ENCODE measurements around the gene TSHZ2. TPM values are rescaled to one million over a fixed set of nuclear protein-coding genes. Genes with fewer than 3 reads are reported as not detected.

The TSHZ2 gene
- total RNA-seq, 1 experiment from 2014 or later, result 0.07 TPM

- no peaks in the 10 kb centered on the region for H3K36me3 ChIP-seq (ENCODE audit: control insufficient read depth in 1 of 2, insufficient read depth in 2 of 2, low read length in 2 of 2)
- ATAC-seq (no peak), DNase-seq (ENCODE audit: low read depth, low spot score) (no peak)
- H3K4me2 ChIP-seq (ENCODE audit: low read length), result no peak overlapping the region
- no TSS peak for BruUV-seq (replicated peaks)
- H4K20me1 ChIP-seq (ENCODE audit: insufficient read depth), result no peaks in the 10 kb centered on the region
- H3K9ac ChIP-seq (ENCODE audit: low read length), result no peak overlapping the region
- no peaks in the 10 kb centered on the region for H3K9me3 ChIP-seq (ENCODE audit: control insufficient read depth in 1 of 2, insufficient read depth in 1 of 2, low read depth in 1 of 2, low read length in 2 of 2)
- H3K4me1 ChIP-seq (ENCODE audit: control insufficient read depth in 1 of 2, insufficient read depth in 2 of 2, low read length in 2 of 2), result peaks cover 0 to 3% of the 10 kb centered on the region in 2 experiments; a peak in 1 of 4 replicates
- peaks cover 9% of the 10 kb centered on the region; the same call in 1 of the 2 replicates for H3K27me3 ChIP-seq (ENCODE audit: insufficient read depth, low read length)
- no peaks in the 10 kb centered on the region for H3K9me2 ChIP-seq (ENCODE audit: insufficient read depth)
- intact Hi-C loops (cut with micrococcal nuclease), result no loop called here
- TF ChIP-seq REST (IDR thresholded peaks at IDR 0.05; ENCODE audit: low read depth), result no peak
- TF ChIP-seq CTCF (IDR thresholded peaks at IDR 0.05 in 2 of 3, conservative IDR thresholded peaks at IDR 0.05 in 1 of 3; ENCODE audit: borderline replicate concordance in 1 of 3, insufficient read depth in 1 of 3, low read depth in 2 of 3, low read length in 2 of 3), result no peak
- TF ChIP-seq MAX (IDR thresholded peaks at IDR 0.05), result no peak
- no peak for TF ChIP-seq JUND (IDR thresholded peaks at IDR 0.05)
- no peak for TF ChIP-seq TCF7L2 (IDR thresholded peaks at IDR 0.05; ENCODE audit: borderline replicate concordance, extremely low read depth, insufficient read depth, insufficient read length)
- no peak for TF ChIP-seq SIN3A (IDR thresholded peaks at IDR 0.05; ENCODE audit: low read depth)
- TF ChIP-seq EZH2phosphoT487 (IDR thresholded peaks at IDR 0.05; ENCODE audit: borderline replicate concordance), result no peak
- TF ChIP-seq ATF3 (IDR thresholded peaks at IDR 0.05), result no peak
- no peak for TF ChIP-seq YY1 (IDR thresholded peaks at IDR 0.05; ENCODE audit: extremely low read depth, insufficient replicate concordance, low read depth, low read length)
- no peak for TF ChIP-seq EGR1 (IDR thresholded peaks at IDR 0.05; ENCODE audit: low read depth)
- no peak for TF ChIP-seq ZBTB33 (IDR thresholded peaks at IDR 0.05; ENCODE audit: extremely low read depth, insufficient replicate concordance, low read length)
- TF ChIP-seq FOSL1 (IDR thresholded peaks at IDR 0.05; ENCODE audit: low read depth), result no peak
- no peak for TF ChIP-seq CBX3 (IDR thresholded peaks at IDR 0.05; ENCODE audit: low read depth)
- TF ChIP-seq SRF (IDR thresholded peaks at IDR 0.05; ENCODE audit: low read depth), result no peak
- no peak for TF ChIP-seq POLR2A (IDR thresholded peaks at IDR 0.05; ENCODE audit: borderline replicate concordance, extremely low read depth, insufficient read depth, insufficient read length)
- TF ChIP-seq POLR2AphosphoS5 (IDR thresholded peaks at IDR 0.05; ENCODE audit: low read depth, low read length), result no peak
- no peak for TF ChIP-seq EZH2 (IDR thresholded peaks at IDR 0.05)
- TF ChIP-seq ELF1 (IDR thresholded peaks at IDR 0.05; ENCODE audit: borderline replicate concordance, low read depth), result no peak
- TF ChIP-seq CEBPB (IDR thresholded peaks at IDR 0.05; ENCODE audit: low read depth), result no peak
- no peak for TF ChIP-seq RAD21 (IDR thresholded peaks at IDR 0.05; ENCODE audit: low read depth)
- RAD21 ChIA-PET (ENCODE audit: low non-redundant PET in 1 of 2, low total read pairs in 2 of 2, uncharacterized antibody in 2 of 2, unreplicated experiment in 2 of 2), result no interaction called here
- POLR2A ChIA-PET, result no interaction called here
- CTCF ChIA-PET, result no interaction called here
- no peaks in the 10 kb centered on the region for H3K79me2 ChIP-seq (ENCODE audit: insufficient read depth, low read length)
- no peak overlapping the region for H3K27ac ChIP-seq (ENCODE audit: low read depth, low read length)
- H2AFZ ChIP-seq (ENCODE audit: low read depth, low read length, poor library complexity, severe bottlenecking), result no peak overlapping the region
- no peak overlapping the region for H3K4me3 ChIP-seq (replicated peaks in 1 of 2; ENCODE audit: low read depth in 1 of 2, low read length in 2 of 2)
These were observed 372.7 kb downstream of the TSHZ2 start for GRCh38 chr20:53344891-53345290.

Measured in HCT116 (cell line).